Hepatocyte (in vitro differentiated cells): ENCODE measurements around the gene NGEF. TPM values are rescaled to one million over a fixed set of nuclear protein-coding genes. Genes with fewer than 3 reads are reported as not detected.

Experiments used
- DNase-seq: peaks from one replicate; pipeline ENCODE4 v3.0.0-alpha.2; 2016; ENCODE audit warnings: low spot score
- H2AFZ ChIP-seq: fragments of 200-600 bp; sonication (generic); 2 replicates; pipeline ENCODE4 v1.6.0; 2016; ENCODE audit warnings: antibody characterized with exemption, mild to moderate bottlenecking
- H3K27ac ChIP-seq: fragments of 200-600 bp; sonication (generic); 2 replicates; pipeline ENCODE4 v1.5.1; 2016; ENCODE audit warnings: mild to moderate bottlenecking
- H3K27me3 ChIP-seq: fragments of 200-600 bp; sonication (generic); 2 replicates; pipeline ENCODE4 v1.6.1; 2016
- H3K36me3 ChIP-seq: fragments of 200-600 bp; sonication (generic); replicated peaks from 2 replicates; pipeline ENCODE4 v1.5.1; 2016; ENCODE audit warnings: low read depth; ENCODE audit not compliant: insufficient read depth
- H3K4me1 ChIP-seq: fragments of 200-600 bp; sonication (generic); 2 replicates; pipeline ENCODE4 v1.5.1; 2016; ENCODE audit warnings: mild to moderate bottlenecking, moderate library complexity; ENCODE audit not compliant: insufficient read depth
- H3K4me2 ChIP-seq: fragments of 200-600 bp; sonication (generic); 2 replicates; pipeline ENCODE4 v1.6.0; 2016
- H3K4me3 ChIP-seq: fragments of 200-600 bp; sonication (generic); 2 replicates; pipeline ENCODE4 v1.5.1; 2016; ENCODE audit warnings: mild to moderate bottlenecking
- H3K79me2 ChIP-seq: fragments of 200-600 bp; sonication (generic); 2 replicates; pipeline ENCODE4 v1.6.0; 2017; ENCODE audit warnings: mild to moderate bottlenecking
- H3K9me2 ChIP-seq: fragments of 200-600 bp; sonication (generic); replicated peaks from 2 replicates; pipeline ENCODE4 v1.6.0; 2017; ENCODE audit warnings: mild to moderate bottlenecking; ENCODE audit not compliant: insufficient read depth
- H3K9me3 ChIP-seq: fragments of 200-600 bp; sonication (generic); 2 replicates; pipeline ENCODE4 v1.5.1; 2016; ENCODE audit warnings: low read depth, mild to moderate bottlenecking
- H4K20me1 ChIP-seq: fragments of 200-600 bp; sonication (generic); 2 replicates; pipeline ENCODE4 v1.6.0; 2016; ENCODE audit warnings: mild to moderate bottlenecking; ENCODE audit not compliant: insufficient read depth, poor library complexity, severe bottlenecking
- EZH2 ChIP-seq: fragments of 200-600 bp; sonication (generic); IDR thresholded peaks from 2 replicates; pipeline ENCODE4 v1.6.1; 2016; ENCODE audit warnings: antibody characterized with exemption, mild to moderate bottlenecking, borderline replicate concordance
- EZH2phosphoT487 ChIP-seq: fragments of 200-600 bp; sonication (generic); IDR thresholded peaks from one replicate; pipeline ENCODE4 v1.6.1; 2018; ENCODE audit warnings: antibody characterized with exemption, mild to moderate bottlenecking, low read depth, moderate library complexity; ENCODE audit not compliant: unreplicated experiment, severe bottlenecking
- WGBS: methylation state at CpG from one replicate; pipeline ENCODE4 v1.1.6; 2016; ENCODE audit warnings: low lambda C conversion rate; ENCODE audit errors: missing lambda C conversion rate; 5-methylcytosine and 5-hydroxymethylcytosine counted together
- polyA plus RNA-seq: library from polyadenylated mRNA; unstranded; fragments of >200 nt; fragmentation: Nextera tagmentation; extraction: Ambion mirVana; gene quantifications from 2 replicates; pipeline ENCODE4 v1.2.1, GENCODE V29; 2016
- total RNA-seq: library from RNA; depleted of rRNA; stranded (reverse); fragments of >200 nt; gene quantifications from 2 replicates; pipeline ENCODE4 v1.2.3, GENCODE V29; 2014
- TF ChIP-seq, protein P1 (sequence below): fragments of 200-600 bp; sonication (generic); IDR thresholded peaks from 2 replicates; pipeline ENCODE4 v1.5.1; 2016; ENCODE audit warnings: antibody characterized with exemption, mild to moderate bottlenecking; ENCODE audit not compliant: poor library complexity

The NGEF gene
- total and polyA plus RNA-seq, 2 experiments from 2014 or later: 2.2 to 3.2 TPM

GRCh38 chr2:232999354-232999753, 13.7 kb downstream of the NGEF start:
- Histone ChIP-seq H3K79me2 (no peaks in the 10 kb centered on the region), H3K4me1 (no peaks in the 10 kb centered on the region), H3K4me2 (no peak overlapping the region), H3K9me3 (no peaks in the 10 kb centered on the region), H3K27me3 (no peaks in the 10 kb centered on the region), H3K27ac (no peak overlapping the region), H3K36me3 (no peaks in the 10 kb centered on the region), H2AFZ (no peak overlapping the region), H4K20me1 (no peaks in the 10 kb centered on the region), H3K9me2 (no peaks in the 10 kb centered on the region), H3K4me3 (no peak overlapping the region)
- TF ChIP-seq, protein P1, sequence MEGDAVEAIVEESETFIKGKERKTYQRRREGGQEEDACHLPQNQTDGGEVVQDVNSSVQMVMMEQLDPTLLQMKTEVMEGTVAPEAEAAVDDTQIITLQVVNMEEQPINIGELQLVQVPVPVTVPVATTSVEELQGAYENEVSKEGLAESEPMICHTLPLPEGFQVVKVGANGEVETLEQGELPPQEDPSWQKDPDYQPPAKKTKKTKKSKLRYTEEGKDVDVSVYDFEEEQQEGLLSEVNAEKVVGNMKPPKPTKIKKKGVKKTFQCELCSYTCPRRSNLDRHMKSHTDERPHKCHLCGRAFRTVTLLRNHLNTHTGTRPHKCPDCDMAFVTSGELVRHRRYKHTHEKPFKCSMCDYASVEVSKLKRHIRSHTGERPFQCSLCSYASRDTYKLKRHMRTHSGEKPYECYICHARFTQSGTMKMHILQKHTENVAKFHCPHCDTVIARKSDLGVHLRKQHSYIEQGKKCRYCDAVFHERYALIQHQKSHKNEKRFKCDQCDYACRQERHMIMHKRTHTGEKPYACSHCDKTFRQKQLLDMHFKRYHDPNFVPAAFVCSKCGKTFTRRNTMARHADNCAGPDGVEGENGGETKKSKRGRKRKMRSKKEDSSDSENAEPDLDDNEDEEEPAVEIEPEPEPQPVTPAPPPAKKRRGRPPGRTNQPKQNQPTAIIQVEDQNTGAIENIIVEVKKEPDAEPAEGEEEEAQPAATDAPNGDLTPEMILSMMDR: no peak
- TF ChIP-seq EZH2 (no peak), EZH2phosphoT487 (no peak)
- no peak for DNase-seq
- WGBS: 89% methylated on average over 7 of the region's 7 CpGs

GRCh38 chr2:232998666-232998985, 14.4 kb downstream of the NGEF start:
- Histone ChIP-seq H3K4me1 (no peaks in the 10 kb centered on the region), H3K9me2 (no peaks in the 10 kb centered on the region), H3K4me3 (no peak overlapping the region), H3K4me2 (no peak overlapping the region), H4K20me1 (no peaks in the 10 kb centered on the region), H3K36me3 (no peaks in the 10 kb centered on the region), H2AFZ (no peak overlapping the region), H3K27me3 (no peaks in the 10 kb centered on the region), H3K9me3 (no peaks in the 10 kb centered on the region), H3K27ac (no peak overlapping the region), H3K79me2 (no peaks in the 10 kb centered on the region)
- TF ChIP-seq, protein P1: no peak
- TF ChIP-seq EZH2phosphoT487: no peak
- no peak for TF ChIP-seq EZH2
- DNase-seq: no peak
- WGBS: 93% methylated on average over 5 of the region's 5 CpGs

- H3K4me3 ChIP-seq: no peak overlapping the region
- WGBS: 93% methylated on average over 18 of the region's 18 CpGs
- TF ChIP-seq EZH2: no peak
- TF ChIP-seq, protein P1: no peak
- TF ChIP-seq EZH2phosphoT487: no peak
- H4K20me1 ChIP-seq: no peaks in the 10 kb centered on the region
- no peaks in the 10 kb centered on the region for H3K36me3 ChIP-seq
- H3K27me3 ChIP-seq: no peaks in the 10 kb centered on the region
- H3K4me2 ChIP-seq: no peak overlapping the region
- H3K79me2 ChIP-seq: no peaks in the 10 kb centered on the region
- no peak overlapping the region for H2AFZ ChIP-seq
- no peak for DNase-seq
- no peaks in the 10 kb centered on the region for H3K9me2 ChIP-seq
- H3K9me3 ChIP-seq: no peaks in the 10 kb centered on the region
- no peak overlapping the region for H3K27ac ChIP-seq
- H3K4me1 ChIP-seq: no peaks in the 10 kb centered on the region
Observed at GRCh38 chr2:232997749-232998665, 15.0 kb downstream of the NGEF start.
